A673 (cell line): ENCODE measurements around the gene TBC1D22A. TPM values are rescaled to one million over a fixed set of nuclear protein-coding genes. Genes with fewer than 3 reads are reported as not detected.

Source experiments
- BruUV-seq: library from RNA; stranded (reverse); fragments of 400-500 nt; replicated peaks from 2 replicates; lab custom pipeline; 2021; lab: Mats Ljungman, UMichigan
- CTCF ChIA-PET: fragments of 300-600 bp; sonication (Branson Sonifier 250); formaldehyde crosslinking; loops from one replicate; lab custom pipeline; 2022; ENCODE audit warnings: antibody characterized with exemption; lab: Charles Lee
- POLR2A ChIA-PET: fragments of 300-600 bp; sonication (Branson Sonifier 250); formaldehyde crosslinking; loops from one replicate; lab custom pipeline; 2022; ENCODE audit warnings: antibody characterized with exemption; ENCODE audit not compliant: low non-redundant PET; lab: Charles Lee
- DNase-seq: peaks from one replicate; pipeline ENCODE4 v3.0.0-alpha.2; 2015; ENCODE audit warnings: low spot score
- H3K27ac ChIP-seq: fragments of 200-600 bp; sonication (generic); 2 replicates; pipeline ENCODE4 v1.5.1; 2016; ENCODE audit warnings: mixed run types, low read depth, mild to moderate bottlenecking, mixed read lengths, antibody characterized with exemption, low read length; ENCODE audit not compliant: poor library complexity, severe bottlenecking
- H3K27me3 ChIP-seq: fragments of 200-600 bp; sonication (generic); replicated peaks from 2 replicates; pipeline ENCODE4 v1.6.1; 2017; ENCODE audit warnings: mixed run types, low read depth, mild to moderate bottlenecking, mixed read lengths, antibody characterized with exemption, low read length; ENCODE audit not compliant: insufficient read depth, poor library complexity
- H3K36me3 ChIP-seq: fragments of 200-600 bp; sonication (generic); 2 replicates; pipeline ENCODE4 v1.6.1; 2016; ENCODE audit warnings: mixed run types, mild to moderate bottlenecking, mixed read lengths, antibody characterized with exemption, low read length; ENCODE audit not compliant: insufficient read depth, poor library complexity, severe bottlenecking
- H3K4me1 ChIP-seq: fragments of 200-600 bp; sonication (generic); 2 replicates; pipeline ENCODE4 v1.6.1; 2017; ENCODE audit warnings: mixed run types, mild to moderate bottlenecking, mixed read lengths, antibody characterized with exemption, low read length; ENCODE audit not compliant: insufficient read depth, poor library complexity, severe bottlenecking
- H3K4me3 ChIP-seq: fragments of 200-600 bp; sonication (generic); 2 replicates; pipeline ENCODE4 v1.5.1; 2016; ENCODE audit warnings: low read depth, mixed run types, mild to moderate bottlenecking, mixed read lengths, low read length; ENCODE audit not compliant: poor library complexity, severe bottlenecking
- H3K9me3 ChIP-seq: fragments of 200-600 bp; sonication (generic); 2 replicates; pipeline ENCODE4 v1.6.1; 2016; ENCODE audit warnings: mixed run types, low read depth, mild to moderate bottlenecking, mixed read lengths, antibody characterized with exemption, low read length; ENCODE audit not compliant: poor library complexity, severe bottlenecking
- CTCF ChIP-seq: fragments of 300-800, 200-600 bp; sonication (generic); conservative IDR thresholded peaks from 2 replicates; pipeline ENCODE4 v1.5.1; 2017; ENCODE audit warnings: low read depth, mild to moderate bottlenecking, antibody characterized with exemption, low read length, moderate library complexity, mixed read lengths
- EZH2 ChIP-seq: fragments of 200-600 bp; sonication (generic); IDR thresholded peaks from 2 replicates; pipeline ENCODE4 v1.6.1; 2017; ENCODE audit warnings: borderline replicate concordance, low read depth, mild to moderate bottlenecking, mixed read lengths, antibody characterized with exemption, low read length; ENCODE audit not compliant: poor library complexity, severe bottlenecking
- intact Hi-C: fragments of 100-400 bp; cut with micrococcal nuclease; formaldehyde crosslinking; loops from one replicate; pipeline ENCODE4 v1.10.0; 2022; ENCODE audit not compliant: unreplicated experiment
- total RNA-seq: library from RNA; stranded (reverse); gene quantifications from 2 replicates; pipeline ENCODE4 v1.2.3, GENCODE V29; 2021

Gene TBC1D22A
- total RNA-seq, 1 experiment from 2014 or later: 22.5 TPM

- Histone ChIP-seq H3K27ac (no peak overlapping the region), H3K36me3 (no peaks in the 10 kb centered on the region), H3K27me3 (no peaks in the 10 kb centered on the region), H3K9me3 (no peaks in the 10 kb centered on the region), H3K4me1 (no peaks in the 10 kb centered on the region), H3K4me3 (no peak overlapping the region)
- intact Hi-C loops: no loop called here
- TF ChIP-seq CTCF: no peak
- CTCF ChIA-PET: interaction anchor here (0.5 kb wide), 1 partner anchor 417 kb away, joined by 5 read pairs; no protein-coding TSS in a partner anchor
- POLR2A ChIA-PET: no interaction called here
- BruUV-seq: no TSS peak
- DNase-seq: no peak
These were observed 217.9 kb downstream of the TBC1D22A start for GRCh38 chr22:46980392-46980791.

- Histone ChIP-seq H3K27ac (no peak overlapping the region), H3K4me3 (no peak overlapping the region), H3K27me3 (no peaks in the 10 kb centered on the region), H3K4me1 (no peaks in the 10 kb centered on the region), H3K9me3 (no peaks in the 10 kb centered on the region), H3K36me3 (no peaks in the 10 kb centered on the region)
- TF ChIP-seq CTCF: no peak
- no peak for TF ChIP-seq EZH2
- ChIA-PET POLR2A (no interaction called here), CTCF (no interaction called here)
- no peak for DNase-seq
- intact Hi-C loops: no loop called here
- no TSS peak for BruUV-seq
These were observed 220.2 kb downstream of the TBC1D22A start for GRCh38 chr22:46982635-46983034.

- no peak for DNase-seq
- Histone ChIP-seq H3K27ac (no peak overlapping the region), H3K9me3 (no peaks in the 10 kb centered on the region), H3K4me3 (no peak overlapping the region), H3K4me1 (no peaks in the 10 kb centered on the region), H3K27me3 (no peaks in the 10 kb centered on the region), H3K36me3 (no peaks in the 10 kb centered on the region)
- intact Hi-C loops: no loop called here
- no TSS peak for BruUV-seq
- POLR2A ChIA-PET: no interaction called here
- CTCF ChIA-PET: no interaction called here
- TF ChIP-seq EZH2 (no peak), CTCF (no peak)
These were observed 220.6 kb downstream of the TBC1D22A start for GRCh38 chr22:46983046-46983445.
